Activated CD4-positive, alpha-beta T cell treated with anti-CD3 and anti-CD28 coated beads, Interleukin-2, amount 50 U/mL, for 16 hours (primary cell): ENCODE results near the gene LOXL4.
A peak's percentile ranks its signal among the peaks of the same experiment; 100 is the strongest.

ENCODE experiments used
- DNase-seq: peaks from one replicate; pipeline ENCODE4 v3.0.0-alpha.2; 2020

The LOXL4 gene

GRCh38 chr10:98263088-98263487, 4.9 kb downstream of the LOXL4 start:
- DNase-seq, result no peak

- DNase-seq, result peak; percentile 25
Measured at GRCh38 chr10:98262571-98262970, 5.4 kb downstream of the LOXL4 start.

- no peak for DNase-seq
Measured at GRCh38 chr10:98261436-98262277, 6.3 kb downstream of the LOXL4 start.

- DNase-seq, result no peak
Measured at GRCh38 chr10:98260752-98261151, 7.2 kb downstream of the LOXL4 start.

- DNase-seq, result no peak
Measured at GRCh38 chr10:98260350-98260749, 7.6 kb downstream of the LOXL4 start.

- DNase-seq, result no peak
Measured at GRCh38 chr10:98259606-98260315, 8.2 kb downstream of the LOXL4 start.

GRCh38 chr10:98258683-98259454, 9.1 kb downstream of the LOXL4 start:
- no peak for DNase-seq

GRCh38 chr10:98257961-98258360, 10.0 kb downstream of the LOXL4 start:
- no peak for DNase-seq

GRCh38 chr10:98257198-98257597, 10.8 kb downstream of the LOXL4 start:
- DNase-seq, result no peak

- no peak for DNase-seq
Measured at GRCh38 chr10:98256692-98257091, 11.3 kb downstream of the LOXL4 start.

GRCh38 chr10:98255146-98255877, 12.7 kb downstream of the LOXL4 start:
- DNase-seq, result no peak

GRCh38 chr10:98254234-98254974, 13.6 kb downstream of the LOXL4 start:
- no peak for DNase-seq

GRCh38 chr10:98253499-98253898, 14.5 kb downstream of the LOXL4 start:
- no peak for DNase-seq

GRCh38 chr10:98252464-98252863, 15.5 kb downstream of the LOXL4 start:
- DNase-seq, result no peak

GRCh38 chr10:98251399-98251798, 16.6 kb downstream of the LOXL4 start:
- no peak for DNase-seq

GRCh38 chr10:98249134-98249533, 18.9 kb downstream of the LOXL4 start:
- DNase-seq, result no peak

GRCh38 chr10:98248018-98248417, 20.0 kb downstream of the LOXL4 start:
- DNase-seq, result no peak

GRCh38 chr10:98246911-98247805, 20.8 kb downstream of the LOXL4 start:
- no peak for DNase-seq

- DNase-seq, result no peak
Measured at GRCh38 chr10:98244586-98244985, 23.4 kb downstream of the LOXL4 start.

GRCh38 chr10:98244141-98244540, 23.9 kb downstream of the LOXL4 start:
- DNase-seq, result no peak

GRCh38 chr10:98242823-98243222, 25.2 kb downstream of the LOXL4 start:
- no peak for DNase-seq
